Measurements from ENCODE around the gene OCLN.
"Not testable (repeated sequence)": the region's sequence is repeated elsewhere in the genome, so short reads cannot be mapped to it uniquely, and the experiment has no call there.

OCLN gene

DNA sequence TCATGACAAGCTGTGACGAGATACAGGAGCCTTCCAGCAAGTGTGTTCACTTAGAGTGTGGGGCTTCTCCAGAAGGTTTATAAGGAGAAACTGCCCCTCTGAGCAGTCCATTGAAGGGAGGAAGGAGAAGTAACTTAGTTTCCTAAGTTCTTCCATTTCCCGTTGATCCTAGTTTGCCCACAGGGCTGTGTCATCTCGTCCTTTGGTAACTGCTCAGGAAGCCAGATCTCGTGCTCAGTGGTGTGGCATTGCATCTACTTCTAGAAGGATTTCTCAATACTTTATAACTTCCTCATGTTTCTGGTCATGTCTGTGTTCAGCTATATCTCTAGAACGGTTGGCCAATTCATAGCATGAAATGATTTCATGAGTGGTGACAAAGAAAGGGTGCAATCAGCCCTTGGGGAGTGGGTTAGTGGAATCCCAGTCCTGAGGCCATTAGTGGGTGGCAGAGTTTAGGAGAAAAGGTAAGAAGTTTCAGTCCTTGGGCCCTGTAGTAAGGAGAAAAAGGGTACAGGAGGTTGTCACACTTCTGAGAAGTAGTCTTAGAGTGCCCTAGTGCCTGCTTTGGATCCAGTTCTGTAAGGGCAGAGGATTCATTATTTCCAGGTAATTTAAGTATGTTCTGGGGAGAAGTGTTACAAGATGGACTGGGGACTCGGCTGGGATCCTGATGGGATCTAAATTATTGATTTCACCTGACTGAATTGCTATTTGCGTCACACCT lies 103.7 kb downstream of the OCLN start:
- not testable (repeated sequence) for H4K20me1 ChIP-seq (ENCODE audit: insufficient read depth, low read length); H3K27me3 ChIP-seq (ENCODE audit: low read depth, low read length); H3K27ac ChIP-seq (ENCODE audit: low read length); H3K36me3 ChIP-seq (replicated peaks; ENCODE audit: low read depth, low read length); H2AFZ ChIP-seq (ENCODE audit: low read depth, low read length); H3K9me3 ChIP-seq (ENCODE audit: insufficient read depth, low read length); H3K4me2 ChIP-seq (ENCODE audit: low read length); H3K4me1 ChIP-seq (ENCODE audit: low read length); H3K79me2 ChIP-seq (ENCODE audit: low read length); H3K9ac ChIP-seq (ENCODE audit: low read length); H3K4me3 ChIP-seq (ENCODE audit: low read length)

DNA sequence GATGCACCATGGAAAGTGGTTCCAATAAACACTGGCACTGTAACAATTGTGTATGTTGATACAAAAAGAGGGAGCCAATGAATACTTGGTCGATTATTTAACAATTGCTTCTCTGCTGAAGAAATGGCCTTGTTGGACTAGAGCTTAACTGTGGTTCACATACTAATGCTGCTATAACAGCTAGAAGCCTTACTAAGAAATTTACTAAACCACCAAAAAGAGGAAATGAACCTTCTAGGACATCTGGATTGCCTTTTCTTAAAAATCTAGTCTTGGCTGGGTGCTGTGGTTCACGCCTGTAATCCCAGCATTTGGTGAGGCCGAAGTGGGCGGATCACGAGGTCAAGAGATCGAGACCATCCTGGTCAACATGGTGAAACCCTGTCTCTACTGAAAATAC lies 109.4 kb downstream of the OCLN start:
- not testable (repeated sequence) for H3K4me1 ChIP-seq (ENCODE audit: low read length); H3K4me3 ChIP-seq (ENCODE audit: low read length); H2AFZ ChIP-seq (ENCODE audit: low read depth, low read length); H3K9me3 ChIP-seq (ENCODE audit: insufficient read depth, low read length); H4K20me1 ChIP-seq (ENCODE audit: insufficient read depth, low read length); H3K4me2 ChIP-seq (ENCODE audit: low read length); H3K27me3 ChIP-seq (ENCODE audit: low read depth, low read length); H3K9ac ChIP-seq (ENCODE audit: low read length); H3K27ac ChIP-seq (ENCODE audit: low read length); H3K36me3 ChIP-seq (replicated peaks; ENCODE audit: low read depth, low read length); H3K79me2 ChIP-seq (ENCODE audit: low read length)

DNA sequence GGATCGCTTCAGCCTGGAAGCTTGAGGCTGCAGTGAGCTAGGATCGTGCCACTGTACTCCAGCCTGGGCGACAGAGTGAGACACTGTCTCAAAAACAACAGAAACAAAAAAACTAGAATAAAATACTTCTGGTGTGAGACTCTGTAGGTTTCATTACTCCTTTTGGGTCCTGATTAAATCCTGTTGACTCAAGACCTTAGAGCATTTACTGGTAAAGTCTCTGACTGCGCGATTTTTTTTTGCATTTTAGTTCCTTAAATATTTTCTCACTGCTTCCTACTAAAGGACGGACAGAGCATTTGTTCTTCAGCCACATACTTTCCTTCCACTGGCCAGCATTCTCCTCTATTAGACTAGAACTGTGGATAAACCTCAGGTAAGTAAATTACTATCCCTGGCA lies 114.2 kb downstream of the OCLN start:
- H3K36me3 ChIP-seq (replicated peaks; ENCODE audit: low read depth, low read length); H3K27me3 ChIP-seq (ENCODE audit: low read depth, low read length); H3K79me2 ChIP-seq (ENCODE audit: low read length); H3K4me3 ChIP-seq (ENCODE audit: low read length); H3K4me1 ChIP-seq (ENCODE audit: low read length); H3K4me2 ChIP-seq (ENCODE audit: low read length); H2AFZ ChIP-seq (ENCODE audit: low read depth, low read length); H3K9ac ChIP-seq (ENCODE audit: low read length); H4K20me1 ChIP-seq (ENCODE audit: insufficient read depth, low read length); H3K27ac ChIP-seq (ENCODE audit: low read length); H3K9me3 ChIP-seq (ENCODE audit: insufficient read depth, low read length): not testable (repeated sequence)
